ENCODE results near the gene TBPL2.
"Not testable (repeated sequence)": the region's sequence is repeated elsewhere in the genome, so short reads cannot be mapped to it uniquely, and the experiment has no call there.

TBPL2 gene

GRCh38 chr14:55440385-55440784 lies at the start of gene TBPL2:
TSS of gene TBPL2 (minus strand) at chr14:55440616. CDS start at chr14:55440449, 167 bp downstream.
- no peak for DNase-seq (ENCODE audit: insufficient read length, low spot score)
- no peak for FAIRE-seq

DNA sequence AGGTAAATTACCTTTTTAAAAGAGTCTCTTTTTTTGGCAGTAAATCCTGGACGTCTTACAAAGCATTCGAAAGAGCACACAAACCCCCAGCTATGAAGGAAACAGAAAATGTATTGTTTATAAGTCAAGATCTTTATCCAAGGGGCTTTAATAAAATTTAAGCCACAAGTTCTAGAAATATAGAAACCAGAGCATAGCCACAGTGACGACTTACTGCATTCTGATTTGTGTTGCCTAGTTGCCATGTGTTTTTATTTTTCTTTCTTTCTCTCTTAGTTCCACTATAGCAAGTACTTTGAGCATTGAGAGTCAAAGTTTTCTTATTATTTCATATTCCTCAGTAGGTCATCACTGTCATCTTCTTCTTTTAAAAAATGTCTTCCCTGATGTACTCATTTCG lies 47.8 kb upstream of the TBPL2 start:
- DNase-seq (ENCODE audit: insufficient read length, low spot score) (no peak), FAIRE-seq (no peak)

- no peak for FAIRE-seq
- DNase-seq (ENCODE audit: insufficient read length, low spot score), result no peak
These were observed 42.7 kb upstream of the TBPL2 start for GRCh38 chr14:55482936-55483605.

DNA sequence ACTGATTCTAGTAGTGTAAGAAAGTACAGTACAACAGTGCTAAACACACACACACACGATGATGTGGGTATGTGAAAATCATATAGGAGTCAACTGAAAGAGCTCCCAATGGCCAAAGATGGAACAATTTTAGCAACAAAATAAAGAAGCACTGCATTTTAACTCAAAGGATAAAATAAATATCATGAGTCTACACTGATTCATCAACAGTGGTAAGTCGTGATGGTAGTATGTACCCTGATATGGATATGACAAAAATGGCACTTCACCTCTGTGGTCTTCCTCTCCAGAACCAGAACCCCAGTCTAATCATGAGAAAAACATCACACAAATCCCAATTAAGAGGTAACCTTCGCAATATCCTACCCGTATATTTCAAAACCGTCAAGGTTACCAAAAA lies 41.4 kb upstream of the TBPL2 start:
- FAIRE-seq (no peak), DNase-seq (ENCODE audit: insufficient read length, low spot score) (no peak)

DNA sequence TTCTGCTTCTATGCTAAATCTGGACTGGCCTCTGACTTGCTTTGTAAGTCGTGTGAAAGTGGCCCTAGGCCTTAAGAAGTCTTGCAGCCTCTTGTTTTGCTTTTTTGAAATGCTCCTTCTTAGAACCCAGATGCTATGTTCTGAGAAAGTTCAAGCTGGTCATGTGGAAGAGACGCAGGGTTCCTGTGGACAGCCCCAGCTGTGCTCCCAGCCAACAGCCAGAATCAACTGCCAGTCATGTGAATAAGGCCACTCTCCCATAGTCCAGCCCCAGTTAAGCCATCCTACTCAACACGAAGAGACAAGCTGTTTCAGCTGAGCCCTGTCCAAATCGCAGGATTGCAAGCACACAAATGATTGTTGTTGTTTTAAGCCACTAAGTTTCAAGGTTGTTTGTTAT lies 37.3 kb upstream of the TBPL2 start:
- FAIRE-seq (no peak), DNase-seq (ENCODE audit: insufficient read length, low spot score) (no peak)

DNA sequence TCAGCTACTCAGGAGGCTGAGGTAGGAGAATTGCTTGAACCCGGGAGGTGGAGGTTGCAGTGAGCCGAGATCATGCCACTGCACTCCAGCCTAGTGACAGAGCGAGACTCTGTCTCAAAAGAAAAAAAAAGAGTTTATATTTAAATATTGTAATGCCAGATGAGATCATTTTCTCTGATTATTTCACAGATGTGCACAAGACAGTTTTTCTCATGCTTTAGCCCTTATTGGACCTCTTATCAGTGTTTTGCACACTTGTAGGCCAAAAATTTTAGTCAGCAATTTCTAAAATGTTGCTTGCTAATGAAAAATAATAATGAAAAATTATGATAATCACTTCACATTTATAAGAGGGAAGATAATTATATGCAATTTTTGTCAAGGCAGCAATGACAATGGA lies 36.0 kb upstream of the TBPL2 start:
- FAIRE-seq; DNase-seq (ENCODE audit: insufficient read length, low spot score): not testable (repeated sequence)

- no peak for DNase-seq (ENCODE audit: insufficient read length, low spot score)
- no peak for FAIRE-seq
These were observed 33.4 kb upstream of the TBPL2 start for GRCh38 chr14:55473786-55474185.

- no peak for FAIRE-seq
- DNase-seq (ENCODE audit: insufficient read length, low spot score), result no peak
These were observed 29.6 kb upstream of the TBPL2 start for GRCh38 chr14:55470025-55470424.

- FAIRE-seq (no peak), DNase-seq (ENCODE audit: insufficient read length, low spot score) (no peak)
These were observed 26.9 kb upstream of the TBPL2 start for GRCh38 chr14:55467307-55467706.

DNA sequence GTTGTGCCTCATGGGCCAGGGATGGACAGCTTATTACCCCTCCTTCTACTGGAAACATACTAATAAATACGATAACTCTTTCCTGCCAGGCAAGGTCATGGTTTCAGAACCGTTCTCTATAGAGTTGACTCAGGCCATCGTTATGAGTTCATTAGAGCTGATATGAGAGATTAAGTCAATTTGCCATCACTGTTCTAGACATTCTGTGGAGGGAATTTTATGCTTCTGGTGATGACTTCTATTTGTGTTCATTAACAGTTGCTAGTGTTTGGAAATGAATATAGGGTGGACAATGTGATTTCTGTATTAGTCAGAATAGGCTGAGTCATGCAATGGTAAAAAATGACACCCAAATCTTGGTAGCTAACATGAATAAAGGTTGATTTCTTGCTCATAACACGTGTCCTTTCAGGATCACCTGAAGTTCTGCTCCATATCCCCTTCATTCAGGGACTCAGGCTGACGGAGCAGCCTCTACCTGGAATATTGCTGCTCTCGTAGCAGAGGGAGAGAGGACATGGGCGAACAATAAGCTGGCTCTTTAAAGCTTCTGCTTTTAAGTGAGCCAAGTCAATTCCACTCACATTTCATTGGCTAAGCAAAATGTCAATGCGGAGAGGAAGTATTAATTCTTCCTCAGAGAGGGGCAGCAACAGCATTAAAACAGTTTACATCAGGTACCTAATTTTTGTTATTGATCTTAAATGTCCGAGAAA lies 18.5 kb upstream of the TBPL2 start:
- peak; percentile 79 for FAIRE-seq
- peak; percentile 61 for DNase-seq (ENCODE audit: insufficient read length, low spot score)

- FAIRE-seq (no peak), DNase-seq (ENCODE audit: insufficient read length, low spot score) (no peak)
These were observed 17.1 kb upstream of the TBPL2 start for GRCh38 chr14:55457496-55457895.

DNA sequence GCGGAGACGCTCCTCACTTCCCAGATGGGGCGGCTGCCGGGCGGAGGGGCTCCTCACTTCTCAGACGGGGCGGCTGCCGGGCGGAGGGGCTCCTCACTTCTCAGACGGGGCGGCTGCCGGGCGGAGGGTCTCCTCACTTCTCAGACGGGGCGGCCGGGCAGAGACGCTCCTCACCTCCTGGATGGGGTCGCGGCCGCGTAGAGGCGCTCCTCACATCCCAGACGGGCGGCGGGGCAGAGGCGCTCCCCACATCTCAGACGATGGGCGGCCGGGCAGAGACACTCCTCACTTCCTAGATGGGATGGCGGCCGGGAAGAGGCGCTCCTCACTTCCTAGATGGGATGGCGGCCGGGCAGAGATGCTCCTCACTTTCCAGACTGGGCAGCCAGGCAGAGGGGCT lies 16.0 kb upstream of the TBPL2 start:
- not testable (repeated sequence) for DNase-seq (ENCODE audit: insufficient read length, low spot score); FAIRE-seq

- DNase-seq (ENCODE audit: insufficient read length, low spot score), result no peak
- FAIRE-seq, result no peak
These were observed 14.0 kb upstream of the TBPL2 start for GRCh38 chr14:55454264-55455002.

DNA sequence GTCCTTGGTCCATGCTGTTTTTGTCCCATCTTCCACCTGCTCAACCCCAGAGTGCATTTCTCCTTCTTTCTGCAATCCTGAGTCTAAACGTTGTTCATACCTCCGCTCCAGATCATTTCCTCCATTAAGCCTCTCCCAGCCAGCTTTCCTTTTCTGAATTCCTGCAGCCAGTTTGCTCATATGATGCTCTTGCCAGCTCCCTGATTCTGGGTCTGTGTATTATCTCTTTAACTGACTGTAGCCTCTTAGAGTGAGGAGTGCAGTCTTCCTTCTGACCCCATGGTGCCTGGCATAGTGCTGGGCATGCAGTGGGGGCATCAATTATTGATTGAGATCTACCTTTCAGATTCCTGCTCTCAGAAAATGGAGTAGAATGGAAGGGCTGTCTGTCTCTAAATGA lies 11.5 kb upstream of the TBPL2 start:
- FAIRE-seq (no peak), DNase-seq (ENCODE audit: insufficient read length, low spot score) (no peak)

- FAIRE-seq (no peak), DNase-seq (ENCODE audit: insufficient read length, low spot score) (no peak)
These were observed 11.0 kb upstream of the TBPL2 start for GRCh38 chr14:55451398-55451797.

DNA sequence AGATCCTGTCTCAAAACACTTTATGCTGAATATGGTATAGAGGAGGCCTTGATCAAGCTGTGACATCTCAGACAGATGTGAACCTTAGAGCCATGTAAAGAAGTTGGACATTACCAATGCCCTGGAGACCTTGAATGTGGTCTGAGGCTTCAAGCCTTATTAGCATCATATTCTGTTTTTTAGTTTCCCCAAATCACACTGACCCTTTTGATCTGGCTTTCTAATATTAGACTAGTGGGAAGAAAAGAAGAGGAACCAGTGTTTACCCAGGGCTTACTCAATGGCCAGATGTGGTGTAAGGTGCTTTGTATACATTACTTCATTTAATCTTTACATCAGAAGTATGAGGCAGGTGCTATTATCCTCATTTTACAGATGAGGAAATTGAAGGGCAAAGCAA lies 10.6 kb upstream of the TBPL2 start:
- no peak for FAIRE-seq
- DNase-seq (ENCODE audit: insufficient read length, low spot score), result no peak

DNA sequence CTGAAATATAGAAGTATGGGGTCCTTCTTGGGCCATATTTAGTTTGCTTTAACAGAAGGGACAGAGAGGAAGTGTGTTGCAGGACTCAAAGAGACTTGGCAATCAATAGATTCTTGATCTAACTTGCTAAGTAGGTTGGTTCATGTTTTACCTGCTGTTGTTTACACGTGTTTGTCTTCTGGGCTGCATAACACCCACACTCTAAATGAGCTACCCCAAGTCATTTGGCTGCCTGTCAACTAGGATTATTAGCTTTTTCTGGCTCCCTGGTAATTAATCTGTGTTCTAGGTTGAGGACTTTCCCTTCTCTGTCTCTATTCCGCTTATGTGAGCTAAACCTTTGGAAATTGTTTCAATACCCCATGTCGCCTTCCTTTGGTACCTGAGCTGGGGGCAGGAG lies 10.1 kb upstream of the TBPL2 start:
- no peak for DNase-seq (ENCODE audit: insufficient read length, low spot score)
- FAIRE-seq, result no peak

DNA sequence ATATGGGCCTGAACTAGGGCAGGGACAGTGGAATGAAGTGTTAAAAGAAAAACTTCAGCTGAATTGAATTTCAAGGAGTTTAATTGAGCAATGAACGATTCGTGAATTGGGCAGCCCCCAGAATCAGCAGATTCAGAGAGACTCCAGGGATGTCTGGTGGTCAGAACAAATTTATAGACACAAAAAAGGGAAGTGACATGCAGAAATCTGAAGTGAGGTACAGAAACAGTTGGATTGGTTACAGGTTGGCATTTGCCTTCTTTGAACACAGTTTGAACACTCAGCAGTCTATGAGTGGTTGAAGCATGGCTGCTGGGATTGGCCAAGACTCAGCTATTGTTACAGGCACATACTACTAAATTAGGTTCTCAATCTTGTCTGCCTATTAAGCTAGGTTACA lies 9.7 kb upstream of the TBPL2 start:
- FAIRE-seq (no peak), DNase-seq (ENCODE audit: insufficient read length, low spot score) (no peak)

GRCh38 chr14:55449116-55449515 lies 8.7 kb upstream of the TBPL2 start:
- DNase-seq (ENCODE audit: insufficient read length, low spot score), result no peak
- FAIRE-seq, result no peak

- FAIRE-seq, result no peak
- no peak for DNase-seq (ENCODE audit: insufficient read length, low spot score)
These were observed 7.8 kb upstream of the TBPL2 start for GRCh38 chr14:55448141-55448614.

GRCh38 chr14:55446833-55447232 lies 6.4 kb upstream of the TBPL2 start:
- FAIRE-seq, result no peak
- DNase-seq (ENCODE audit: insufficient read length, low spot score), result no peak

Measured in GM19239 (cell line).